ENCODE measurements around the gene PTPN14.
A peak's percentile ranks its signal among the peaks of the same experiment; 100 is the strongest.
"Not testable (repeated sequence)": the region's sequence is repeated elsewhere in the genome, so short reads cannot be mapped to it uniquely, and the experiment has no call there.

PTPN14 gene

DNA sequence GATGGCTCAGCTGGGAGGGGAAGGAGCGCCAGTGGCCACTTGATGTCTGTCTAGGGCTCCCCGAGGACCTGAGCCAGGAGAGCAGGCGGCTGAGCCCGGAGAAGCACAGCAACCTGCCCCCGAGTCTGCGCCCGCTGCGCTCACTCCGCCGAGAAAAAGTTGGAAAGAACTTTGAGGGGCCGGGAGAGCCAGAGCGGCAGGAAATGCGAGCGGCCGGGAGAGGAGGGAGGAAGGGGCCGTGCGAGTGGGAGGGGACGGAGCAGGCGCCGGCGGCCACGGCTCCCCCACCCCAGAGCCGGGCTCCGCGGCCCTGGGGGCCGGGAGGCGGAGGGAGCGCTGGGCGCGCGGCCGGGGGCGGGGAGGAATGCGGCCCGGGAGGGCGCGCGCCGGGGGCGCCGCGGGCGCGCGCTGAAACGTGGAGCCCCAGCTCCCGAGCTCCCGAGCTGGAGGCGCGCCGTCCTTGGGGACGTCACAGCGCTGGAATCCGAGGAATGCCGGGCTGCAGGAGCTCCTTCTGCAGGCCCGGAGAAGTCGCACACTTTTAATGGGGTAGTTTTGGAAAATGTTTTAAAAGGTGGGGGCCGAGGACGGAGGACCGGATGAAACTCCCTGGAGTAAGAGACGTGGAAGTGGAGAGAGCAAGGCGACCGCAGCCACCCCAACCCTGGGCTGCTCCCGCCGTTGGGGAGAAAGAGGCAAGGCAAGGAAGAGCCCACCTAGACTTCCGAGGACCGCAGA is at the start of gene PTPN14:
PTPN14 (minus strand) TSS at position 167 of the 738 bp plus-strand sequence. CDS start 86,799 bp downstream, outside the sequence.
- DNase-seq: no peak

DNA sequence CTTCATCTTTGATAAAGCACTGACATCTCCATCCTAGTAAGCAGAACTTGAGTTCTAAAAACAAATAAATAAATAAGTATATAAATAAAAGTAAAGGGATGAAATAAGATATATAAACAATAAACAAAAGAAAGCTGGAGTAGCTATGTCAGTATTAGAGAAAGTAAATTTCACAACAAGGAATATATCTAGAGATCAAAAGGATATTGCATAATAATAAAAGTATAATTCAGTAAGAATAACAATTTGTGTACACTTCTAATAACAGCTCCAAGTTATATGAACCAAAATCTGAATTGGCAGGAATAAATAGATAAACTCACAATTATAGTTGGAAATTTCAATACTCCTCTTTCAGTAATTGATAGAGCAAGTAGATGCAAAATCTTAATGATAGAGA is 41.8 kb upstream of the PTPN14 start:
- no peak for DNase-seq

DNA sequence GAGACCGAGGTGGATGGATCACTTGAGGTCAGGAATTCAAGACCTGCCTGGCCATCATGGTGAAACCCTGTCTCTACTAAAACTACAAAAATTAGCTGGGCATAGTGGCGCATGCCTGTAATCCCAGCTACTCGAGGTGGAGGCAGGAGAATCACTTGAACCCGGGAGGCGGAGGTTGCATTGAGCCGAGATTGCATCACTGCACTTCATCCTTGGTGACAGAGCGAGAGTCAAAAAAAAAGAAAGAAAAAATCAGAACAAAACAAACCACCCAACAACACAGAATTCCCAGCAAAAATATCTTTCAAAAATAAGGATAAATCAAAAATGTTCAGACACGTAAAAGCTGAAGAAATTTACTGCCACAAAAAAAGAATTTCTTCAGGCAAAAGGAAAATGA is 40.5 kb upstream of the PTPN14 start:
- not testable (repeated sequence) for DNase-seq

DNA sequence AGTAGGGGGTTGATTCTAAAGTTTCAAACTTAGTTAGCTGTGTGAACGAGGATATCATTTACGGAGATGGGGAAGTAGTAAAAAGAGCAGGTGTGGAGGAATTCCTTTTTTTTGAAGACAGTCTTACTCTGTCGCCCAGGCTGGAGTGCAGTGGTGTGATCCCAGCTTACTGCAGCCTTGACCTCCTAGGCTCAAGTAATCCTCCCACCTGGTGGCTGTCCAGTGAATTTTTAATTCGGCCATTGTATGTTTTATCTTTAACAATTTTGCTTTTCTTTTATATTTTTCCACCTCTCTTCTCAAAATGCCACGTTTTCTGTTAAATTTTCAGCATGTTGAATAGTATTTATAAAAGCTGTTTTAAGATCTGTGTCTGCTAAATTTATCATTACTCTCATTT is 39.3 kb upstream of the PTPN14 start:
- DNase-seq: no peak

DNA sequence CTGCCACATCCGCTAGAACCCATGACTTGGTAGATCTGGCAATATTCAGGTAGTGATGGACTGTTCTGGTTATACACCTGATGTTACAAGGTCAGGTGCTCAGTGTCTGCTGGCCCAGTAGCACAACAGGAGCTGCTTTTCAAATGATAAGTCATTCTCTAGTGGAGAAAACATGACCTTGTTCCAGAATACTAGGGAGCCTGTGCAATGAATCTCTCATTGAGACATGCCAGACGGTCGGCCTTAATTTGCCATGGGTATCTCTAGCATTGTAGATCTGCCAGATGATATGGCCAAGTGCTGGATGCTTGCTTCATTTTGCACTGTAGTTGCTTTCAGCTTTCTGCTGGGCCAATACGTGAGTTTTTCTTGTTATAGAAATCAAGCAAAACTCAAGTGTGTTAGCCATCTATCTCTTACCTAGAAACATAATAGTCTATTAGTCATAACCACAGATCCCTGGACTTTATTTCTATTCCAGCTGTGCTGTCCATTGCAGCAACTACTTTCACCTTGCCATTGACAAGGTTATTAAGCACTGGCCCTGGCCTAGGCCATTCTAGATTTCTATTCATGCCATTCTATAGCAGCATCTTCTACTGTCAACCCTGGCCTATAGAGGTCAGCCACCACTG is 37.7 kb upstream of the PTPN14 start:
- DNase-seq: no peak

DNA sequence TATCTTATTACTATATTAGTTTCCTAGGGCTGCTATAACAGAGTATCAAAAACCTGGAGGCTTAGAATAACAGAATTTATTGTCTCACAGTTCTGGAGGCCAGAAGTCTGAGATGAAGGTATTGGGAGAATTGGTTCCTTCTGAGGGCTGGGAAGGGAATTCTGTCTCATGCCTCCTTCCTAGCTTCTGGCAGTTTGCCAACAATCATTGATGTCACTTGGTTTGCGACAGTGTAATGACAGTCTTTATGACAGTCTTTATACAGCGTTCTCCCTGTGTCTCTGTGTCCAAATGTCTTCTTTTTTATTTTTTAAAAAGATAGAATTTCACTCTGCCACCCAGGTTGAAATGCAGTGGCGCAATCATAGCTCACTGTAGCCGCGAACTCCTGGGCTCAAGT is 35.8 kb upstream of the PTPN14 start:
- DNase-seq: no peak

DNA sequence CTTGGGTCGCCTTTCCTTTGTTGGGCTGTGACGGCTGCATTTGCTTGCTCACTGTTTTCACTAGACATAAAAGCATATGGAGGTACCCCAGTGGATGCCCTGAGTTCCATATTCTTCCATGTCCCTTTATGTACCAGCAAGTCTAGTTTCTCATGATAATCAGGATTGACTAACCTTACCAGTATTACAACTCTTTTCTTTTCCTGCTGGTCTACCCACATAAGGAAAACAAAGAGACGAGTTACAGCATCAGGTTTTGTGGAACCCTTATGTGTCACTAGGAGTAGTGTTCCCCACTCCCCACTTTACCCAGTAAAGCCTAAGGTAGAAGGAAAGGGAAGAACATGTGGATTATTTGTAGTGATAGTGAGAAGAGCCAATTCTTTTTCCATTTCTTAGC is 35.2 kb upstream of the PTPN14 start:
- no peak for DNase-seq

DNA sequence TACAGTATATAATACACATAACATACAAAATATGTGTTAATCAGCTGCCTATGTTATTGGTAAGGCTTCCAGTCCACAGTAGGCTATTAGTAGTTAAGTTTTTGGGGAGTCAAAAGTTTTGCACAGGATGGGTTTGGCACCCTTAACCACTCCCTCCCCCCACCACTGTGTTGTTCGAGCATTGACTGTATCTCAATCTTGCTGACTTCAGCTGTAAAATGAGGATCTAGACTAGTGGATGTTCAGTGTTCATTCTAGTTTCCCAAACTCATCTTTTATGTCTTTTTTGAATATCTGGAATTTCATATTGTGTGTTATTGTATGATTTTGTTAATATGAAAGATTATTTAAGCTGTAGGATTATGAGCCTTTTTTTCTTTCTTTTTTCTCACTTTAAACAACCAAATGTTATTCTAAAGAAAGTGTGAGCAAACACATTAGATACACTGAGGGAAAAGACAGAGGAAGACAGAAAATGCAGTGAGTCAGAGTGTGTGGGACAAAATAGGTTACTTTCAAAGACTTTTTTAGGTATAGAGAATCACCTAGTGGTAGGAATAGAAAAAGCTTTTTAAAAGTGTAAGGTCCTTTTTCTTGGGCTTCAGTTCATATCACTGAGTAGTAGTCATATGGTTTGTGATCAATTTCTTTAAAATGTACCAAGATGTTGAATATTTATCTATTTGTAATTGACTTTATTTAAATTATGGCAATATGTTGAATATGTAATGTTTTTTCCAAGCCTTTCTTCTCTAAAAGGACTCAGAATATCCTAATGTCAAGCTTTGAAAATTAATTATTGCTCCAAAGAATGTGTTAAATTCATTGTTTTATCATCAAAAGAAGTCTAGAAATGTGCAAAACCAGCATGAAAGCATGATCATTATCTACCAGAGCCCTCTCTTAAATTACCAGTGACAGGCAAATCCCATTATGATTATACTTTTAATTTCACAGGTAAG is 33.7 kb upstream of the PTPN14 start:
- peak; percentile 6 to 13 for DNase-seq

DNA sequence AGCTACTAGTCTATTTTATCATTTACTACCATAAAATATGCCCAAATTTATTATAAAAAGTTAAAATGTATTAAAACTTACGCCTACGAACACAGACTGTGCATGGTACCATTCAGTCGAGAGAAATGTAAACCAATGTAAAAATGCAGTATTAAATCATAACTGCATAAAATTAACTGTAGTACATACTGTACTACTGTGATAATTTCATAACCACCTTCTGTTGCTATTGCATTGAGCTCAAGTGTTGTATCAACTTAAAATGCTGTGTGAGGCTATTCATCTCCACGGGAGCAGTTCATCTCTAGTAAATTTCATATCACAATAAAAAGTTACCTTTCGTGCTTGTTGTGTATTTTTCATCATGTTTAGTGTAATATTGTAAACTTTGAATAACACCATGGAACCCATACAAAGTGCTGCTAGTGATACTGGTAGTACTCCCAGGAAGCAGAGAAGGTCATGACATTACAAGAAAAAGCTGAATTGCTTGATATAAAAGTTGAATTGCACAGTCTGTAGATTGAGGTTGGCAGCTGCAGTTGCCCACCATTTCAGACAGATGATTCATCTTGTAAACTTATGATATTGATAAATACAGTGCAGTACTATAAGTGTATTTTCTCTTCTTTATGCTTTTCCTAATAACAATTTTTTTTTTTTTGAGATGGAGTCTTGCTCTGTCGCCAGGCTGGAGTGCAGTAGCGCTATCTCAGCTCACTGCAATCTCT is 32.6 kb upstream of the PTPN14 start:
- DNase-seq: no peak

DNA sequence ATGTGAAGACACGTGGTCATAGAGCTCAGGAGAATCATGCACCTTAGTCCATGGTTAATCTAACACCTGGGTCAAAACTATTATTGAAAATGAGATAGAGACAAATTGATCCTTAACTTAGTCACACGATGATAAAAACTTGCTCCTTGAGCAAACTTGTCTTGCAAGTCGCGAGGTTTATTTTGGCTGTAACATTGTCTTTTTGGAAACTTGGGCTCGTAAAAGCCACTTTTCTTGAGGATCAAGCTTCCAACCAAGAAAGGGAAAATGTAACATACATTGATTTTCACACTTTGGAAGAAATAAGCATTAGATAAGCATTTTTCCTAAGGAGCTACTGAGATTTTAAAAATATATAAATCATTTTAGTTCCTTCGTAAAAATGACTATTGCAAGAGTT is 31.7 kb upstream of the PTPN14 start:
- no peak for DNase-seq

DNA sequence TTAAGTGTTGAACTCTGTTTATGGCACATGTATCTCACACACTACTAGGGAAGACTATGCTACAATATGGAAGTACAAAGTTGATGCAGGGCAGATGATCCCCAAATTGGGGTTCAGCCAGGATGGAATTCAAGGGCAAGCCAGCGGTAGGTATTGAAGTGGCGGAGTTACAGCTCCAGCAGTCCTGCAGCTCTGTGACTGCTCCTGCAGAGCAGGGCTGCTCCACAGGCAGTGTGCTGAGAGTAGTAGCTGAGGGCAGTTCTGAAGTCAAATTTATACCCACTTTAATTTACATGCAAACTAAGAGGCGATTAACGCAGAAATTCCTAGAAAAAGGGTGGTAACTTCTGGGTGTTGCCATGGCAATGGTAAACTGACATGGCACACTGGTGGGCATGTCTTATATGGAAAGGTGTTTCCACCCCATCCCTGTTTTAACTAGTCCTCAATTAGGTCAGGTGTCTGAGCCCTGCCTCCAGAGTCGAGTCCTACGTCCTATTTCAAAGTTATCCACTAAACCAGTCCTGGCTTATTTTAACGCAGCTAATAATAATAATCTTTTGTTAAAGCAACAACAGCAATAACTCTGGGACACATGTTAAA is 31.0 kb upstream of the PTPN14 start:
- no peak for DNase-seq

DNA sequence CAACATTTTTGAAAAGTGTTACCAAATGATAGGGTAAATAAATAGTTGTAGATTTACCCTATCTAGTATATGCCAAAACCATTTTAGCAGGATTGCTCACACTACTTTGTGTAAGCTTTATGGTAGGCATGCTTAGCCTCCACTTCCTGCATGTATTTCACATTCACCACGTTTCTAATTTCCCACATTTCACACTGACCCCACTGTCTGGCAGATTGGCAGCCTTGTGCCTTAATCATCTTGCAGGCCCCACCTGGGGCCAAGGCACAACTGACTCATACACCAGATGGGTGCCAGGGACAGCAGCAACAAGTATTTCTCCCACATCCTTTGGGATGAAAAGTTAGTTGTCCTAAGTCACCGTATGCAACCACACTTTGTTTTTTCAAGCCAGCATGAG is 30.4 kb upstream of the PTPN14 start:
- no peak for DNase-seq

DNA sequence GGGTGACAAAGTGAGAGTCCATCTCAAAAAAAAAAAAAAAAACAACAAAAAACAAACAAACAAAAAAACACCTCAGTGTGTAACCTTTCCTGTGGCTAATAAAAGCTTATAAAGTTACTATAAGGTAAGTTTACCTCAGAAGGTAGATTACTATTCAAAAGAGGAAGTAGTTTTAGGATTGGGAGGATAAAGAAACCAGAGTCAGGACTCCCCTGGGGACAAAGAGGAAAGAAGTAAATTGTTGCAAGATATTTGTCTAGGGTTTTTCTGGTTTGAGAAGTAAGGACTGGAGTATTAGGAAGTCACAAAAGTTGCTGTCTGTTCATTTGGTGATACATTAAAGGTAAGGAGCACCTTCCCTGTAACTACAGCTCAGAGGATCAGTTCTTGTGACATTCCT is 27.8 kb upstream of the PTPN14 start:
- no peak for DNase-seq

DNA sequence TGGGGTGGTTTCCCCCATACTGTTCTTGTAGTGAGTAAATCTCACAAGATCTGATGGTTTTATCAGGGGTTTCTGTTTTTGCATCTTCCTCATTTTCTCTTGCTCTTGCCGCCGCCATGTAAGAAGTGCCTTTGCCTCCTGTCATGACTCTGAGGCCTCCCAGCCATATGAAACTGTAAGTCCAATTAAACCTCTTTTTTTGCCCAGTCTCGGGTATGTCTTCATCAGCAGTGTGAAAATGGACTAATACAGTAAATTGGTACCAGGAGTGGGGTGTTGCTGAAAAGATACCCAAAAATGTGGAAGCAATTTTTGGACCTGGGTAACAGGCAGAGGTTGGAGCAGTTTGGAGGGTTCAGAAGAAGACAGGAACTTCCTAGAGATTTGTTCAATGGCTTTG is 24.7 kb upstream of the PTPN14 start:
- DNase-seq: not testable (repeated sequence)

DNA sequence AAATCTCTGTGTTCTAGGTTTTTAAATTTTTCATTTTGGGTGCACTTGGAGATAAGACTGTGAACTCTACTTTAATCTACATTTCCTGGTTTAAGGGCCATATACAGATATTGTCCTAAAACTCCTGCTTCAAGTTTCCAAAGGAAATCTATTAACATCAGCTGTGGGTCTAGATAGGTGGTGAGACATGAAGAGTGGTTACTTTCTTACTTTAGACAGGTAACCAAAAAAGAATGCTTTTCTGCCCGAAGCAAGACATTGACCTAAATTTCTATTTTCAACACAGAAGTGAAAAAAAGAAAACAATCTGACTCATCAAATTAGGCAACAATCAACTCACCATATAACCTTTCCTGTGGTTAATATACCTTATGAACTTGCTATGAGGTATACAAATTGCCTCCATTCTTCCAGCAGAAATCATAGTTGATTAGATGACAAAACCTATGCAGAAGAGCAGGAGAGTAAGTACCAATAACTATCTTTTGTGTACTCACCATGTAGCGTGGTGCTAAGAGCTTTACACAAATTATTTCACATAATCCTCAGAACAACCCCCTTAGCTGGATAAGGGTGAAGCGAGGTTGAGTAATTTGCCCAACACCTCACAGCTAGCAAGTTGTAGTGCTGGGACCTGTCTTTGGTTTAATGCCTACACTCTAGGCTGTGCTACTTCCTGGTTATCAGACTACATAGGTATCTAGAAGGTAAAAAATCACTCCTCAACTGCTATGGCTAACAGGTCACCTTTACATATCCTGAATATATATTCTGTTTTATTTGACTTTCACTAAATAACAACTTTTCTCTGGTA is 23.4 kb upstream of the PTPN14 start:
- no peak for DNase-seq

DNA sequence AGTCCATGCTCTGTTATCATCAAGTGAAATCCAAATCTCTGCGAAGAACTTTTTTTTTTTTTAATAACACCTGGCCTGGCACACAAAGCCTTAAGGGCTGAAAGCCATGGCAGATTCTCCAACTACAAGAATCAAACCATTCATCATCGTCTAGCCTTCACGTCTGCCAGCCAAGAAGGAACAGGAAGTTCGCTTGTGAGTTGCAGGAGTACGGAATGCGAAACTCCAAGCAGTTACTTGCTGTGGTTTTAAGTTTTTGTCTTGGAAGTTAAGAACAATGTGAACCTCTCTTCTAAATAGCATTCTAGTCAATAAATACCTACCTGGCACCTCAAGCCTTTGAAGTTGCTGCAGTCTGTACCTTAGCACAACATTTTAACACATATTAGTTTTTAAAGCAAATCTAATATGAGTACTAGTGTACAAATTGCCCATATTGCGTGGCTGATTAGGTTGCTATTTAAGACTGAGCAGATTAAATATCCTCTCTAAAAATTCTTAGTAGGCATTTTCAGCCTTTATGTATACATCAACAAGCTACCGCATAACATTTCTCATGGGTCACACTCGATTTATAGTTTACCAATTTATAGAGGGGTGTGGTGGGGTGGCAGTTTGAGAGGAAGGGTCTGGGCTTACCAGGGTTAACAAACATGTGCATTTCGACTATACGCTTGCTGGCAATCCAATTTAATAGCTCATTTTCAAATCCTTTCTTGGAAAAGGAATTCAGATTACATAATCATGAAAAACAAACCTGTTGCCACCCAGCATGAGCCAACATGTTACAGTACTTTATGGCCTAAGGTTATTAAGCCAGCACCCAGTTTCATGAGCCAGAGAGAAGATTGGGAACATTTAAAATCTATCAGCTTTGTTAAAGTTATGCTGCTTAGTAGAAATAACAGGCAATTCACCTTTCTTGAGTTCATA is 22.2 kb upstream of the PTPN14 start:
- DNase-seq: no peak

DNA sequence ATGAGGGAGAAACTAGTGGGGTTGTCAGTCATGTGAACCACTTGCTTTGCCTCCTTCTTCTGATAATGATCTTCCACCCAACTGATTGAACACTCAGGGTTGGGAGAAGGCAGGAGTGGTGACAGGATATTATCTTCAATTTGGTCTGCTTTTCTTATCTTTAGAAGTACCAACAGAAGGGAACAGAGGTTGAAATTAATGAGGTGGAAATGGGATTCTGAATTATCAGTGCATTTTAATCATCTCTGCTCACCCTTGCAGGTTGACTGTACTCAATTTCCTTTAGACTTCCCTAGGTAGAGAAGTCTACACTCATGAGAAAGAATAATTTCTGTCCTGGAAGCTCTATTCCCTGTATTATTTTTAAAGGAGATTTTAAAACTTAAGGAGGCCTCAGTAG is 19.9 kb upstream of the PTPN14 start:
- no peak for DNase-seq

DNA sequence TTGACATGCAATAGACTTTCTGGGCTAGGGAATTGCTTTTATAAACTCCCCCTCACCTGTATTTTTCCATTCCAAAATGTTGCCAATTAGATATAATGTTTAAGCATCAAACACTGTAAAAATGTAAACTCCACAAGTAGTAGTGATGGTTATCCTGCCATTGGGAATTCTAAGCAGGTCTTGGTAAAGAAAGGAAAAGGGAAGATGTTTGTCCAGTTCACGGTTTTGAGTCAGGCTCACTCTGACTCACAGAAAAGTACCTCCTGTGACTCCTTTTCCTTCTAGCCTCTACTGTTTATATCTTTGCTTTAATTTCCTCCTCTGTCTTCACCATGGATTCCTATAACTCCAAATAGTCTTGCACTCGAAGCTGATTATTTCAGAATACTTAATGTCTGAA is 19.0 kb upstream of the PTPN14 start:
- no peak for DNase-seq

DNA sequence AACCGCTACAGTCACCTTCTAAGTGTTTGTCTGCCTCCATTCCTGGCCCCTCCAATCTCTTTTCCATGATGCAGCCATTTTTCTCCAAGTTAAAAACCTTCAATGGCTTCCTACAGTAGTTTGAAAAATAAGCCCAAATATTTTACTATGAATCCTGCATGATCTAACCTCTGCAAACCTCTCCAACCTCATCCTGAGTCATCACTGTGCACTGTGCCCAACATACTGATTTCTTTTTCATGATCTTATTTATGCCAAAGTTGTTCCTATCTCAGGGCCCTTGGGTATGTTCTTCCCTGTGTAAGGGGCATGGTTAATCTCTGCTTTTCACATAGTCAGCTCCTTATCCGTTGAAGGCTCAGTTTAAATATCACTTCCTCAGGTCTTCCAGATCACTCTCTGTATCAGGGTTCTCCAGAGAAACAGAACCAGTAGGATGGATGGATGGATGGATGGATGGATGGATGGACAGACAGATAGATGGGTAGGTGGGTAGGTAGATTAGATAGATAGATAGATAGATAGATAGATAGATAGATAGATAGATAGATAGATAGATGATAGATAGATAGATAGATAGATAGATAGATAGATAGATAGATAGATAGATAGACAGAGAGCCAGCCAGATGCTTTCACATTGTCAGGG is 18.1 kb upstream of the PTPN14 start:
- DNase-seq: no peak

DNA sequence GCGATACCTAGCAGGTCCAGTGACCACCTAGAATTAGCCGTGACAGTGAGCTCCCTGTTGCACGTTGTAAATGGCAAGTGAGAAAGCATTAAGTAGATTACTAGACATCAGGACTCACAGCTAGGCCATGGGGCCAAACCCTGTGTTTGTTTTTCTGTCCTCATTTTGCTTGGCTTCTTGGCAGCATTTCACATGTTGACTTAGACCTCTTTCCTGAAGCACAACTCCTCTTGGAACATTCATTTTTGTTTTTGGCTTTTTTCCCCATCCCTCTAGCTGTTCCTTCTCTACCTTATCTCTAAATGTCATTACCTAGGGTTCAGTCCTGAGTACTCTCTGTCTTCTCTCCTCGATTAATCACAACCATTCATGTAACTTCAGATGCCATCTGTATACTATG is 16.9 kb upstream of the PTPN14 start:
- no peak for DNase-seq

Measured in inflammatory macrophage treated with lipopolysaccharide for 1 hour (primary cell).